IMR-90 (cell line): ENCODE data around the gene ADAMTS17. TPM values are rescaled to one million over a fixed set of nuclear protein-coding genes. Genes with fewer than 3 reads are reported as not detected.

Experiments
- ATAC-seq: fragments of 200-7000 bp; cut with Tn5 transposase; 2 replicates; pipeline ENCODE4 v1.9.1; 2020; ENCODE audit warnings: low read depth, mild to moderate bottlenecking, moderate library complexity
- BruUV-seq: library from RNA; stranded (reverse); fragments of 400-500 nt; replicated peaks from 2 replicates; lab custom pipeline; 2021; lab: Mats Ljungman, UMichigan
- CTCF ChIA-PET: fragments of 300-600 bp; formaldehyde crosslinking; extraction: SDS; loops from one replicate; lab custom pipeline; 2021; ENCODE audit warnings: antibody characterized with exemption; lab: Yijun Ruan, JAX
- POLR2A ChIA-PET: fragments of 300-600 bp; sonication (Branson Sonifier 250); formaldehyde crosslinking; loops from one replicate; lab custom pipeline; 2022; ENCODE audit warnings: antibody characterized with exemption; ENCODE audit not compliant: unreplicated experiment; lab: Charles Lee
- DNase-seq: peaks from one replicate; pipeline ENCODE4 v3.0.0; 2013
- H2AFZ ChIP-seq: replicated peaks from 2 replicates; pipeline ENCODE3; 2013; ENCODE audit warnings: low read length, mild to moderate bottlenecking; ENCODE audit not compliant: poor library complexity
- H2AK5ac ChIP-seq: 2 replicates; pipeline ENCODE4 v1.6.1; 2013; ENCODE audit warnings: low read depth, low read length, inconsistent platforms
- H2AK9ac ChIP-seq: replicated peaks from 2 replicates; pipeline ENCODE3; 2013; ENCODE audit warnings: mild to moderate bottlenecking, low read depth, low read length, moderate library complexity; ENCODE audit not compliant: poor library complexity
- H2BK120ac ChIP-seq: 2 replicates; pipeline ENCODE4 v1.6.1; 2013; ENCODE audit warnings: low read depth, low read length, inconsistent platforms
- H2BK15ac ChIP-seq: 3 replicates; pipeline ENCODE4 v1.6.1; 2013; ENCODE audit warnings: low read depth, low read length, inconsistent platforms
- H2BK20ac ChIP-seq: 2 replicates; pipeline ENCODE4 v1.6.1; 2013; ENCODE audit warnings: low read depth, mild to moderate bottlenecking, inconsistent platforms, low read length, moderate library complexity
- H2BK5ac ChIP-seq: 2 replicates; pipeline ENCODE4 v1.6.1; 2013; ENCODE audit warnings: mild to moderate bottlenecking, low read depth, low read length, inconsistent platforms; ENCODE audit not compliant: poor library complexity, severe bottlenecking
- H3K14ac ChIP-seq: replicated peaks from 2 replicates; pipeline ENCODE4 v1.6.1; 2013; ENCODE audit warnings: low read depth, low read length, inconsistent platforms
- H3K18ac ChIP-seq: 2 replicates; pipeline ENCODE4 v1.6.1; 2013; ENCODE audit warnings: low read depth, low read length, control low read depth
- H3K23ac ChIP-seq: 2 replicates; pipeline ENCODE4 v1.6.1; 2013; ENCODE audit warnings: low read depth, low read length, inconsistent platforms
- H3K27ac ChIP-seq: 2 replicates; pipeline ENCODE4 v1.5.1; 2013; ENCODE audit warnings: mild to moderate bottlenecking, control low read depth, low read length; ENCODE audit not compliant: insufficient read depth
- H3K27me3 ChIP-seq: 2 replicates; pipeline ENCODE4 v1.6.1; 2013; ENCODE audit warnings: low read length; ENCODE audit not compliant: control insufficient read depth, insufficient read depth
- H3K36me3 ChIP-seq: 2 replicates; pipeline ENCODE4 v1.6.1; 2013; ENCODE audit warnings: low read length, mixed read lengths; ENCODE audit not compliant: control insufficient read depth, insufficient read depth
- H3K4ac ChIP-seq: 2 replicates; pipeline ENCODE4 v1.6.1; 2013; ENCODE audit warnings: low read depth, low read length, inconsistent platforms
- H3K4me1 ChIP-seq: 2 replicates; pipeline ENCODE4 v1.6.1; 2013; ENCODE audit warnings: low read length, mixed read lengths; ENCODE audit not compliant: control insufficient read depth, insufficient read depth
- H3K4me2 ChIP-seq: 2 replicates; pipeline ENCODE4 v1.6.1; 2013; ENCODE audit warnings: low read depth, mild to moderate bottlenecking, control low read depth, low read length, moderate library complexity
- H3K4me3 ChIP-seq: 2 replicates; pipeline ENCODE4 v1.5.1; 2013; ENCODE audit warnings: low read depth, mild to moderate bottlenecking, control low read depth, low read length, moderate library complexity; ENCODE audit not compliant: insufficient read depth
- H3K56ac ChIP-seq: 2 replicates; pipeline ENCODE4 v1.6.1; 2013; ENCODE audit warnings: low read length, inconsistent platforms; ENCODE audit not compliant: insufficient read depth; ENCODE audit errors: extremely low read depth
- H3K79me1 ChIP-seq, 2 experiments: 2 replicates each; pipeline ENCODE4 v1.6.1; 2013; ENCODE audit warnings: low read length in 2 of 2, inconsistent platforms in 1 of 2, low read depth in 1 of 2
- H3K9ac ChIP-seq: 2 replicates; pipeline ENCODE4 v1.6.1; 2013; ENCODE audit warnings: low read depth, low read length, control low read depth
- H3K9me1 ChIP-seq: 2 replicates; pipeline ENCODE4 v1.6.1; 2013; ENCODE audit warnings: low read length, inconsistent platforms; ENCODE audit not compliant: insufficient read depth
- H3K9me3 ChIP-seq: 2 replicates; pipeline ENCODE4 v1.6.1; 2013; ENCODE audit warnings: low read length; ENCODE audit not compliant: control insufficient read depth, insufficient read depth
- H4K20me1 ChIP-seq: 2 replicates; pipeline ENCODE4 v1.6.1; 2013; ENCODE audit warnings: low read length, inconsistent platforms; ENCODE audit not compliant: insufficient read depth
- H4K5ac ChIP-seq: 2 replicates; pipeline ENCODE4 v1.6.1; 2013; ENCODE audit warnings: mild to moderate bottlenecking, low read depth, low read length, control low read depth
- H4K8ac ChIP-seq, 2 experiments: 2 replicates each; pipeline ENCODE4 v1.6.1; 2013; ENCODE audit warnings: low read depth in 2 of 2, low read length in 2 of 2, control low read depth in 1 of 2, inconsistent platforms in 1 of 2
- H4K91ac ChIP-seq: 2 replicates; pipeline ENCODE4 v1.6.1; 2013; ENCODE audit warnings: low read depth, low read length, inconsistent platforms; ENCODE audit not compliant: insufficient read depth
- RCOR1 ChIP-seq: IDR thresholded peaks from 2 replicates; pipeline ENCODE4 v1.6.1; 2012; ENCODE audit warnings: mild to moderate bottlenecking, low read length, improper control_type of control experiment; ENCODE audit not compliant: insufficient replicate concordance
- WGBS, 2 experiments: methylation state at CpG; one replicate each; pipeline versions ENCODE4 v1.1.5 to v1.1.7; 2013; ENCODE audit warnings: missing lambda C conversion rate in 2 of 2; ENCODE audit not compliant: insufficient read length in 1 of 2; ENCODE audit errors: extremely low coverage in 2 of 2; 5-methylcytosine and 5-hydroxymethylcytosine counted together
- dilution Hi-C: fragments of 300-500 bp; cut with HindIII; formaldehyde crosslinking; loops from one replicate; pipeline ENCODE4 v1.14.3; 2018; ENCODE audit warnings: low sequenced_read_pairs; ENCODE audit not compliant: unreplicated experiment
- in situ Hi-C: fragments of 300-500 bp; cut with MboI; formaldehyde crosslinking; loops from 3 replicates; pipeline ENCODE4 v1.14.3; 2019; ENCODE audit warnings: low sequenced_read_pairs, inconsistent platforms, mixed read lengths
- intact Hi-C: fragments of 100-400 bp; cut with micrococcal nuclease; formaldehyde crosslinking; loops from 2 replicates; pipeline ENCODE4 v1.10.0; 2022
- polyA plus RNA-seq, 3 experiments: library from polyadenylated mRNA; depleted of rRNA; stranded (reverse); fragments of >200 nt; gene quantifications; 2 replicates each; pipeline ENCODE4 v1.2.3, GENCODE V29; 2012; ENCODE audit warnings: low replicate concordance in 1 of 3
- total RNA-seq: library from RNA; depleted of rRNA; stranded (reverse); fragments of >200 nt; gene quantifications from 2 replicates; pipeline ENCODE4 v1.2.3, GENCODE V29; 2012

Gene ADAMTS17
- total and polyA plus RNA-seq, 2 of the 4 experiments (the other 2 are of a cell fraction): 0.03 TPM; not detected in 1

- Histone ChIP-seq H2BK120ac (no peak overlapping the region), H2AFZ (no peak overlapping the region), H3K23ac (no peak overlapping the region), H3K36me3 (no peaks in the 10 kb centered on the region), H4K8ac (no peak overlapping the region), H3K27me3 (no peaks in the 10 kb centered on the region), H4K91ac (no peak overlapping the region), H3K9ac (no peak overlapping the region), H2BK5ac (no peak overlapping the region), H2BK20ac (no peak overlapping the region), H3K4me3 (no peak overlapping the region), H2AK5ac (no peak overlapping the region), H3K14ac (no peak overlapping the region), H3K9me1 (no peaks in the 10 kb centered on the region), H3K4me1 (no peaks in the 10 kb centered on the region), H3K56ac (no peak overlapping the region), H3K79me1 (no peaks in the 10 kb centered on the region), H2BK15ac (no peak overlapping the region), H4K5ac (no peak overlapping the region), H3K9me3 (peaks cover 25% of the 10 kb centered on the region), H2AK9ac (no peak overlapping the region), H3K27ac (no peak overlapping the region), H3K4me2 (no peak overlapping the region), H3K4ac (no peak overlapping the region), H4K20me1 (no peaks in the 10 kb centered on the region), H3K18ac (no peak overlapping the region)
- dilution Hi-C loops (no loop called here), intact Hi-C loops (no loop called here), in situ Hi-C loops (no loop called here)
- ChIA-PET POLR2A (no interaction called here), CTCF (no interaction called here)
- no TSS peak for BruUV-seq
- ATAC-seq (no peak), DNase-seq (no peak)
- no peak for TF ChIP-seq RCOR1
- 79% methylated on average over 3 of the region's 6 CpGs; no CpG with 5 or more reads in 1 of the 2 experiments for WGBS, 2 experiments
Measured at GRCh38 chr15:99994849-99995248, 346.9 kb downstream of the ADAMTS17 start.
